ENCODE measurements around the gene EXOC7.

Gene EXOC7

GRCh38 chr17:76036497-76037261 is 66.9 kb downstream of the EXOC7 start:
- DNase-seq = no peak

GRCh38 chr17:76034428-76035350 is 68.9 kb downstream of the EXOC7 start:
- DNase-seq = no peak

GRCh38 chr17:76033139-76033538 is 70.4 kb downstream of the EXOC7 start:
- DNase-seq = no peak

GRCh38 chr17:76032780-76033108 is 70.8 kb downstream of the EXOC7 start:
- DNase-seq = no peak

- DNase-seq = no peak
Observed at GRCh38 chr17:76032073-76032779, 71.4 kb downstream of the EXOC7 start.
